Astrocyte of the spinal cord (primary cell): ENCODE results near the gene ZCCHC14.
A peak's percentile ranks its signal among the peaks of the same experiment; 100 is the strongest.

Experiments used
- DNase-seq: peaks from one replicate; pipeline ENCODE4 v3.0.0; 2011; ENCODE audit warnings: low read depth, low spot score
- H3K4me3 ChIP-seq: 2 replicates; pipeline ENCODE4 v1.5.1; 2011; ENCODE audit warnings: low read depth, mild to moderate bottlenecking, low read length, moderate library complexity
- in situ Hi-C: cut with HindIII; loops from 2 replicates; pipeline ENCODE4 v1.10.0; 2017; ENCODE audit warnings: low sequenced_read_pairs
- TF ChIP-seq, protein P1 (sequence below): IDR thresholded peaks from 2 replicates; pipeline ENCODE4 v1.5.1; 2012; ENCODE audit warnings: low read depth, mild to moderate bottlenecking, low read length, inconsistent platforms

The ZCCHC14 gene

DNA sequence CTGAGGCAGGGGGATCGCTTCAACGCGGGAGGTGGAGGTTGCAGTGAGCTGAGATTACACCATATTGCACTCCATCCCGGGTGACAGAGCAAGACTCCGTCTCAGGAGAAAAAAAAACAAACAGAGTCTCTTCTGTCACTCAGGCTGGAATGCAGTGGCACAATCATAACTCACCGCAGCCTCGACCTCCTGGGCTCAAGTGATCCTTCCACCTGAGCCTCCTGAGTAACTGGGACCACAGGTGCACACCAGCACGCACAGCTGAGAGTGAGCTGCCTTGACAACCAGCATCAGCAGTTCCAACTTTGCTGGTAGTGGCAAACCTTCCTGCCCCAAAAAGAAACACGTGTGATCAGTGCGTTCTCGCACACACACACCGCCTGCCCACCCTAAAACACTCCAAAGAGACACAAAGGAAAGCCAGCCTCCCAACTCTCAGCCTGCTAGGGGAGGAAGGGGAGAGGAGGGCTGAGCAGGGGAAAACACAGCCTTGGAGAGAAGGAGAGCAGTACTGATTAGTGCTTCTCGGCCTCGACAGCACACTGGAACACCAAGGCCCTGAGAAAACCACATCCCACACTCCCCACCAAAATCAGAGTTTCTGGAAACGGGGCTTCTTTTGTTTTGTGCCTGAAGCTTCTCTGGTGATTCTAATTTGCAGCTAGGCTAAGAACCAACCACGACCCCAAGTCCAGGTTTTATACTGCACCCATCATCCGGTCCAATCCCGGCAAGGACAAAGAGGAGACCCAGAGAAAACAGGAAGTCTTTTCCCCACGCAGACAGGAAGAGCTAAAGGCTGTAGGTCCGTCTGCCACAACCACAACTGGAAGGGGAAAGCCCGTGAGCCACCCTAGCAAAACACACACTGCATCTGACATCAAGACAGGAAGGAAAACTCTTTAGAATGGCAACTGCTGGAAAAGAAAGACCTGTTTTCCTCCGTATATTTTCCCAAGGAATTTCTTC lies 28.8 kb downstream of the ZCCHC14 start:
- in situ Hi-C loops: no loop called here
- H3K4me3 ChIP-seq: no peak overlapping the region
- DNase-seq: no peak
- TF ChIP-seq, protein P1, sequence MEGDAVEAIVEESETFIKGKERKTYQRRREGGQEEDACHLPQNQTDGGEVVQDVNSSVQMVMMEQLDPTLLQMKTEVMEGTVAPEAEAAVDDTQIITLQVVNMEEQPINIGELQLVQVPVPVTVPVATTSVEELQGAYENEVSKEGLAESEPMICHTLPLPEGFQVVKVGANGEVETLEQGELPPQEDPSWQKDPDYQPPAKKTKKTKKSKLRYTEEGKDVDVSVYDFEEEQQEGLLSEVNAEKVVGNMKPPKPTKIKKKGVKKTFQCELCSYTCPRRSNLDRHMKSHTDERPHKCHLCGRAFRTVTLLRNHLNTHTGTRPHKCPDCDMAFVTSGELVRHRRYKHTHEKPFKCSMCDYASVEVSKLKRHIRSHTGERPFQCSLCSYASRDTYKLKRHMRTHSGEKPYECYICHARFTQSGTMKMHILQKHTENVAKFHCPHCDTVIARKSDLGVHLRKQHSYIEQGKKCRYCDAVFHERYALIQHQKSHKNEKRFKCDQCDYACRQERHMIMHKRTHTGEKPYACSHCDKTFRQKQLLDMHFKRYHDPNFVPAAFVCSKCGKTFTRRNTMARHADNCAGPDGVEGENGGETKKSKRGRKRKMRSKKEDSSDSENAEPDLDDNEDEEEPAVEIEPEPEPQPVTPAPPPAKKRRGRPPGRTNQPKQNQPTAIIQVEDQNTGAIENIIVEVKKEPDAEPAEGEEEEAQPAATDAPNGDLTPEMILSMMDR: no peak

- in situ Hi-C loops: no loop called here
- peak; percentile 29 for DNase-seq
- TF ChIP-seq, protein P1: no peak
- no peak overlapping the region for H3K4me3 ChIP-seq
Observed at GRCh38 chr16:87461466-87461991, 31.3 kb downstream of the ZCCHC14 start.

- H3K4me3 ChIP-seq: no peak overlapping the region
- in situ Hi-C loops: no loop called here
- TF ChIP-seq, protein P1: no peak
- no peak for DNase-seq
Observed at GRCh38 chr16:87460936-87461335, 31.9 kb downstream of the ZCCHC14 start.

DNA sequence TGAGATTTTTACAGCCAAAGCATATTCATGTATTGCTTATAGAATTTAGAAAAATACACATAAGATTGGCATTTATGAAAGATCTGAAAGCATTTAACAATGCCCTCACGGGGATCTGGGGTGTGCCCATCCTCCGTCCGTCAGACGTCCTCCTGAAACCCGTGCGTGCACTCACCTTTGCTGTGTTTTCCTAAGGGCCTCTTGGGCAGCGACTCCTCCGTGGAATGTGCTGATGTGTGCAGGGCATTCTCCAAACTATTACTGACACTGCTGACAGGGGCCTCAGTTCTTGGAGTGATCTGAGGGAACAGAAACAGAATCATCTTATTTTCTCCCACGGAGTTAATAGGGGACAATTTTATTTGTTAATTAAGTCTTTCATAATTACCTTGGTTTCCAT lies 33.0 kb downstream of the ZCCHC14 start:
- in situ Hi-C loops: no loop called here
- H3K4me3 ChIP-seq: no peak overlapping the region
- DNase-seq: no peak
- TF ChIP-seq, protein P1: no peak

- TF ChIP-seq, protein P1: no peak
- DNase-seq: no peak
Observed at GRCh38 chr16:87459027-87459426, 33.8 kb downstream of the ZCCHC14 start.

GRCh38 chr16:87458424-87458915 lies 34.4 kb downstream of the ZCCHC14 start:
- TF ChIP-seq, protein P1: no peak
- in situ Hi-C loops: no loop called here
- no peak overlapping the region for H3K4me3 ChIP-seq
- DNase-seq: no peak

More at GRCh38 chr16:87459027-87459426, 33.8 kb downstream of the ZCCHC14 start:
- no peak overlapping the region for H3K4me3 ChIP-seq
- in situ Hi-C loops: no loop called here
